ENCODE data around the gene HSBP1L1. TPM values are rescaled to one million over a fixed set of nuclear protein-coding genes. Genes with fewer than 3 reads are reported as not detected.
A peak's percentile ranks its signal among the peaks of the same experiment; 100 is the strongest.

Gene HSBP1L1
- total RNA-seq, 1 donor from 2014 or later, result 6.1 TPM

GRCh38 chr18:79987566-79987965 is 23.1 kb downstream of the HSBP1L1 start:
- Mint-ChIP-seq H3K4me3 (ENCODE audit: unreplicated experiment) (peak overlapping the region; percentile 96), H3K27me3 (ENCODE audit: low read depth, unreplicated experiment) (no peaks in the 10 kb centered on the region), H3K4me1 (ENCODE audit: low read depth, unreplicated experiment) (peaks cover 20% of the 10 kb centered on the region), H3K36me3 (ENCODE audit: low read depth, unreplicated experiment) (peaks cover 3% of the 10 kb centered on the region), H3K9me3 (ENCODE audit: unreplicated experiment) (no peaks in the 10 kb centered on the region), H3K27ac (ENCODE audit: unreplicated experiment) (no peak overlapping the region)
- no peaks in the 10 kb centered on the region for H3K9me3 ChIP-seq (ENCODE audit: insufficient read depth, low read depth, low read length)
- DNase-seq (ENCODE audit: low read depth) (no peak), FAIRE-seq (no peak)
- H3K27ac ChIP-seq (ENCODE audit: low read depth, low read length), result peak overlapping the region; percentile 80
- H4K20me1 ChIP-seq (ENCODE audit: insufficient read depth, low read length), result peaks cover 55% of the 10 kb centered on the region
- H3K36me3 ChIP-seq (ENCODE audit: insufficient read depth, low read length), result peaks cover 6% of the 10 kb centered on the region
- H2AFZ ChIP-seq (ENCODE audit: low read depth, low read length), result no peak overlapping the region
- H3K79me2 ChIP-seq (ENCODE audit: insufficient read depth, low read length), result peaks cover 59% of the 10 kb centered on the region
- H3K27me3 ChIP-seq (ENCODE audit: insufficient read depth, low read length), result no peaks in the 10 kb centered on the region
- peak overlapping the region; percentile 86 for H3K4me2 ChIP-seq (ENCODE audit: low read length)
- H3K4me1 ChIP-seq (ENCODE audit: insufficient read depth, low read length), result peaks cover 7% of the 10 kb centered on the region
- H3K4me3 ChIP-seq (ENCODE audit: insufficient read depth, low read depth, low read length), result peak overlapping the region; percentile 78
- TF ChIP-seq CTCF (IDR thresholded peaks at IDR 0.05; ENCODE audit: insufficient read depth, low read depth, low read length) (no peak), EZH2 (IDR thresholded peaks at IDR 0.05; ENCODE audit: insufficient read depth, low read length) (no peak)
- H3K9ac ChIP-seq (ENCODE audit: low read length), result peak overlapping the region; percentile 87

- Histone ChIP-seq H3K4me1 (ENCODE audit: insufficient read depth, low read length) (peaks cover 7% of the 10 kb centered on the region), H4K20me1 (ENCODE audit: insufficient read depth, low read length) (peaks cover 50% of the 10 kb centered on the region), H3K27me3 (ENCODE audit: insufficient read depth, low read length) (no peaks in the 10 kb centered on the region), H3K9ac (ENCODE audit: low read length) (peak overlapping the region; percentile 87), H3K9me3 (ENCODE audit: insufficient read depth, low read depth, low read length) (no peaks in the 10 kb centered on the region), H3K4me2 (ENCODE audit: low read length) (peak overlapping the region; percentile 86), H3K4me3 (ENCODE audit: insufficient read depth, low read depth, low read length) (peak overlapping the region; percentile 78), H3K79me2 (ENCODE audit: insufficient read depth, low read length) (peaks cover 54% of the 10 kb centered on the region), H3K36me3 (ENCODE audit: insufficient read depth, low read length) (peaks cover 6% of the 10 kb centered on the region), H2AFZ (ENCODE audit: low read depth, low read length) (peak overlapping the region; percentile 88), H3K27ac (ENCODE audit: low read depth, low read length) (peak overlapping the region; percentile 80)
- FAIRE-seq, result no peak
- Mint-ChIP-seq H3K4me3 (ENCODE audit: unreplicated experiment) (peak overlapping the region; percentile 96), H3K9me3 (ENCODE audit: unreplicated experiment) (no peaks in the 10 kb centered on the region), H3K27ac (ENCODE audit: unreplicated experiment) (no peak overlapping the region), H3K27me3 (ENCODE audit: low read depth, unreplicated experiment) (no peaks in the 10 kb centered on the region), H3K4me1 (ENCODE audit: low read depth, unreplicated experiment) (peaks cover 19% of the 10 kb centered on the region), H3K36me3 (ENCODE audit: low read depth, unreplicated experiment) (peaks cover 3% of the 10 kb centered on the region)
- DNase-seq (ENCODE audit: low read depth), result no peak
- TF ChIP-seq CTCF (IDR thresholded peaks at IDR 0.05; ENCODE audit: insufficient read depth, low read depth, low read length), result no peak
- no peak for TF ChIP-seq EZH2 (IDR thresholded peaks at IDR 0.05; ENCODE audit: insufficient read depth, low read length)
These were observed 23.6 kb downstream of the HSBP1L1 start for GRCh38 chr18:79988071-79988450.

GRCh38 chr18:79988451-79989194 is 24.2 kb downstream of the HSBP1L1 start, which contains the start of gene TXNL4A:
Gene TXNL4A (minus strand): TSS chr18:79988563. CDS start chr18:79988392, 171 bp downstream.
- peak within 1 kb of the TSS; percentile 87 for H3K9ac ChIP-seq (ENCODE audit: low read length)
- Mint-ChIP-seq H3K4me1 (ENCODE audit: low read depth, unreplicated experiment) (peaks cover 16% of the 10 kb centered on the region), H3K27ac (ENCODE audit: unreplicated experiment) (peak within 1 kb of the TSS; percentile 98), H3K4me3 (ENCODE audit: unreplicated experiment) (peak within 1 kb of the TSS; percentile 99), H3K36me3 (ENCODE audit: low read depth, unreplicated experiment) (peaks cover 3% of the 10 kb centered on the region), H3K27me3 (ENCODE audit: low read depth, unreplicated experiment) (no peaks in the 10 kb centered on the region), H3K9me3 (ENCODE audit: unreplicated experiment) (no peaks in the 10 kb centered on the region)
- TF ChIP-seq CTCF (IDR thresholded peaks at IDR 0.05; ENCODE audit: insufficient read depth, low read depth, low read length) (no peak), EZH2 (IDR thresholded peaks at IDR 0.05; ENCODE audit: insufficient read depth, low read length) (no peak)
- peak within 1 kb of the TSS; percentile 78 for H3K4me3 ChIP-seq (ENCODE audit: insufficient read depth, low read depth, low read length)
- H3K79me2 ChIP-seq (ENCODE audit: insufficient read depth, low read length), result peaks cover 48% of the 10 kb centered on the region
- peaks cover 45% of the 10 kb centered on the region for H4K20me1 ChIP-seq (ENCODE audit: insufficient read depth, low read length)
- peaks cover 6% of the 10 kb centered on the region for H3K36me3 ChIP-seq (ENCODE audit: insufficient read depth, low read length)
- peaks cover 7% of the 10 kb centered on the region for H3K4me1 ChIP-seq (ENCODE audit: insufficient read depth, low read length)
- H3K4me2 ChIP-seq (ENCODE audit: low read length), result peak within 1 kb of the TSS; percentile 86
- H3K9me3 ChIP-seq (ENCODE audit: insufficient read depth, low read depth, low read length), result no peaks in the 10 kb centered on the region
- no peaks in the 10 kb centered on the region for H3K27me3 ChIP-seq (ENCODE audit: insufficient read depth, low read length)
- peak within 1 kb of the TSS; percentile 80 for H3K27ac ChIP-seq (ENCODE audit: low read depth, low read length)
- H2AFZ ChIP-seq (ENCODE audit: low read depth, low read length), result peak within 1 kb of the TSS; percentile 88
- FAIRE-seq (no peak), DNase-seq (ENCODE audit: low read depth) (peak; percentile 80)
